Calu3 (cell line): Measurements from ENCODE around the gene SYNPR. TPM values are rescaled to one million over a fixed set of nuclear protein-coding genes. Genes with fewer than 3 reads are reported as not detected.

Source experiments
- BruUV-seq: library from RNA; stranded (reverse); fragments of 400-500 nt; replicated peaks from 2 replicates; lab custom pipeline; 2021; lab: Mats Ljungman, UMichigan
- CTCF ChIA-PET: fragments of 300-600 bp; sonication (Branson Sonifier 250); formaldehyde crosslinking; loops from one replicate; lab custom pipeline; 2022; ENCODE audit warnings: antibody characterized with exemption; lab: Charles Lee
- DNase-seq: peaks from one replicate; pipeline ENCODE4 v3.0.0; 2022
- H3K27ac Mint-ChIP-seq: one replicate; pipeline ENCODE4 v1.8.0; 2022; ENCODE audit warnings: mixed read lengths; ENCODE audit not compliant: unreplicated experiment
- H3K27me3 Mint-ChIP-seq: one replicate; pipeline ENCODE4 v1.8.0; 2022; ENCODE audit warnings: mixed read lengths; ENCODE audit not compliant: unreplicated experiment
- H3K36me3 Mint-ChIP-seq: one replicate; pipeline ENCODE4 v1.8.0; 2022; ENCODE audit warnings: mild to moderate bottlenecking, moderate library complexity, mixed read lengths; ENCODE audit not compliant: insufficient read depth, unreplicated experiment
- H3K4me1 Mint-ChIP-seq: one replicate; pipeline ENCODE4 v1.8.0; 2022; ENCODE audit warnings: mild to moderate bottlenecking, low read depth, mixed read lengths; ENCODE audit not compliant: unreplicated experiment
- H3K4me3 Mint-ChIP-seq: one replicate; pipeline ENCODE4 v1.8.0; 2022; ENCODE audit warnings: mild to moderate bottlenecking, low read depth, moderate library complexity, mixed read lengths; ENCODE audit not compliant: unreplicated experiment
- H3K9me3 Mint-ChIP-seq: one replicate; pipeline ENCODE4 v1.8.0; 2022; ENCODE audit warnings: low read depth, mixed read lengths; ENCODE audit not compliant: unreplicated experiment
- intact Hi-C: fragments of 100-400 bp; cut with micrococcal nuclease; formaldehyde crosslinking; loops from one replicate; pipeline ENCODE4 v1.10.0; 2022; ENCODE audit not compliant: unreplicated experiment
- total RNA-seq: library from RNA; stranded (reverse); gene quantifications from 2 replicates; pipeline ENCODE4 v1.2.3, GENCODE V29; 2022
- TF ChIP-seq, protein P1 (sequence below): fragments of 200-600 bp; IDR thresholded peaks from one replicate; pipeline ENCODE4 v1.8.0; 2022; ENCODE audit warnings: antibody characterized with exemption; ENCODE audit not compliant: unreplicated experiment

The SYNPR gene
- total RNA-seq, 1 experiment from 2014 or later = 0.90 TPM

DNA sequence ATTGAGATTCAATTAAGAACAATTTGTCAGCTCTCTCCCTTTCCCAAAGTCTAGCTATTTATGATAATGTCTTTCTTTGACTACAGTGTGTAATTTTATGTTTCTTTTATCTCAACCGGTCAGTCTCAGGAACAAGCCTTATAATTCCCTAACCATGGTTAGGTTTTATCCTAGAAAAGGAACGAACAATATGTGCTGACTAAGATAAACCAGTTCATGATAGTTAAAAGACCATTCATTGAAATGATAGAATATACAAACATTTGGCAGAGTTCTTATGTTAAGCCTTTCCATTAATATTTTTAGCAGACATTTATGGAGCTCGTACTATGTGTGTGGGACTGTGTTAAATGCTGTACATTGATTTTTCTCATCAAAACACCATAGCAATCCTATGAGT is 106.3 kb downstream of the SYNPR start:
- Mint-ChIP-seq H3K4me3 (no peak overlapping the region), H3K4me1 (peaks cover 16% of the 10 kb centered on the region), H3K27ac (no peak overlapping the region), H3K27me3 (peaks cover 13% of the 10 kb centered on the region), H3K36me3 (no peaks in the 10 kb centered on the region), H3K9me3 (no peaks in the 10 kb centered on the region)
- CTCF ChIA-PET = no interaction called here
- no peak for DNase-seq
- intact Hi-C loops = no loop called here
- no TSS peak for BruUV-seq
- TF ChIP-seq, protein P1, sequence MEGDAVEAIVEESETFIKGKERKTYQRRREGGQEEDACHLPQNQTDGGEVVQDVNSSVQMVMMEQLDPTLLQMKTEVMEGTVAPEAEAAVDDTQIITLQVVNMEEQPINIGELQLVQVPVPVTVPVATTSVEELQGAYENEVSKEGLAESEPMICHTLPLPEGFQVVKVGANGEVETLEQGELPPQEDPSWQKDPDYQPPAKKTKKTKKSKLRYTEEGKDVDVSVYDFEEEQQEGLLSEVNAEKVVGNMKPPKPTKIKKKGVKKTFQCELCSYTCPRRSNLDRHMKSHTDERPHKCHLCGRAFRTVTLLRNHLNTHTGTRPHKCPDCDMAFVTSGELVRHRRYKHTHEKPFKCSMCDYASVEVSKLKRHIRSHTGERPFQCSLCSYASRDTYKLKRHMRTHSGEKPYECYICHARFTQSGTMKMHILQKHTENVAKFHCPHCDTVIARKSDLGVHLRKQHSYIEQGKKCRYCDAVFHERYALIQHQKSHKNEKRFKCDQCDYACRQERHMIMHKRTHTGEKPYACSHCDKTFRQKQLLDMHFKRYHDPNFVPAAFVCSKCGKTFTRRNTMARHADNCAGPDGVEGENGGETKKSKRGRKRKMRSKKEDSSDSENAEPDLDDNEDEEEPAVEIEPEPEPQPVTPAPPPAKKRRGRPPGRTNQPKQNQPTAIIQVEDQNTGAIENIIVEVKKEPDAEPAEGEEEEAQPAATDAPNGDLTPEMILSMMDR = no peak

DNA sequence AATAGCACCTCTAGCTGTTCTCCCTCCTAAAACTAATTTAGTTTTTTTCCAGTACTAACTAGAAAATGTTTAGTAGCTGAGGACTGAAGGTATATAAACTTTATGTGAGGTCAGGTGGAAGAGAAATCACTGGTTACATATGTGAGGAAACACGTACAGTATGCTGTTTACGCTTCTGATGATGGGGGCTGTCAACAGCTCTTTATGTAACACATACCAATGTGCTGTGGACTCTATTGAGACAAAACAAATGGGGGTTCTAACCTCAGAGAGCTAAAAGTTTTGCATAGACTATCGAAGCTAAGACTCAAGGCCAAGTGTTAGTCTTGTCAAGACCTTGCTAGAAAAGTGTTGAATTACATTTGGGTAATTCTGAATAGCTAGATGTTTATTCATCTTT is 107.5 kb downstream of the SYNPR start:
- Mint-ChIP-seq H3K27me3 (peaks cover 13% of the 10 kb centered on the region), H3K36me3 (no peaks in the 10 kb centered on the region), H3K4me3 (no peak overlapping the region), H3K4me1 (peaks cover 18% of the 10 kb centered on the region), H3K9me3 (no peaks in the 10 kb centered on the region), H3K27ac (no peak overlapping the region)
- no TSS peak for BruUV-seq
- DNase-seq = no peak
- TF ChIP-seq, protein P1 = no peak
- CTCF ChIA-PET = no interaction called here
- intact Hi-C loops = loop anchor here (1.0 kb wide), 1 partner anchor 30 kb away; no protein-coding TSS in a partner anchor

DNA sequence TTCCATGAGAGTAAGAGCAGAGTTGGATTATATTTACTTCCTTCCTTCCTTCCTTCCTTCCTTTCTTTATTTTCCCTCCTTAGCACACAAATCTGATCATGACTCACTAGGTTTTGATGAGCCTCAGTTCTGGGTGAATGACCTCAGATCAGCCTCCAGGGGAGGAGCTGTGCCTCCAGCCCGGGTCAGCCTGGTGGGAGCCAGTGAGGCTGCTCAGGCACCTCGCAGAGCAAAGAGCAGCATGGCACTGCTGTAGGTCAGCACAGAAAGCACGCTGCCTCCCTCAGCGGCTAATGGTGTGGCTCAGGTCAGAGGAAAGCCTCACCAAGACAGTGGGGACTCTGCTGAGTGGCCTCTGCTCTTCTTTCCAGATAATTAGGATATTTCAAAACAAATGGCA is 108.5 kb downstream of the SYNPR start:
- Mint-ChIP-seq H3K4me3 (no peak overlapping the region), H3K27me3 (peaks cover 7% of the 10 kb centered on the region)
- intact Hi-C loops = loop anchor here (1.0 kb wide), 1 partner anchor 29 kb away; no protein-coding TSS in a partner anchor

DNA sequence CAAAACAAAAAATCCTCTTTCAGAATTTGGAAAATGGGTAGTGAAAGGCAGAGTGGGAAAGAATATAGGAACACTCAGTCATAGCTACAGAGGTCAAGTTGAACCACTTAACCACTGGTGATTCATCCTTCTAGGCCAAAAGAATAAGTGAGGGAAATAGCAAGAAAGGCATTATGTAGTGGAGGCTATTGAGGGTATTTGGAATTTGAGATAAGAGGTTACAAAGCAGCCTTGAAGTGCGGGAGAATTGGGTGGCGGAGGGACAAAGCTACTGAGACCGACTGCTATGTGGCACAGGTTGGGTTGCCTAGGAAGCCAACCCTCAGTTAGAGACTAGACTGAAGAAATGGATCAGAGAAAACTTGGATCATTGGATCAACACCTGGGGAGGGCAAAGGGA is 109.5 kb downstream of the SYNPR start:
- TF ChIP-seq, protein P1 = no peak
- Mint-ChIP-seq H3K4me1 (peaks cover 26% of the 10 kb centered on the region), H3K27ac (no peak overlapping the region), H3K4me3 (no peak overlapping the region), H3K27me3 (no peaks in the 10 kb centered on the region), H3K9me3 (no peaks in the 10 kb centered on the region), H3K36me3 (no peaks in the 10 kb centered on the region)
- no TSS peak for BruUV-seq
- CTCF ChIA-PET = interaction anchor here (0.6 kb wide), 1 partner anchor 15 kb away, joined by 3 read pairs; no protein-coding TSS in a partner anchor
- DNase-seq = no peak
- intact Hi-C loops = no loop called here

More for the DNA sequence above, 108.5 kb downstream of the SYNPR start:
- TF ChIP-seq, protein P1 = no peak
- Mint-ChIP-seq H3K27ac (no peak overlapping the region), H3K4me1 (peaks cover 26% of the 10 kb centered on the region), H3K9me3 (no peaks in the 10 kb centered on the region), H3K36me3 (no peaks in the 10 kb centered on the region)
- no peak for DNase-seq
- BruUV-seq = no TSS peak
- CTCF ChIA-PET = no interaction called here
